Psoas muscle (tissue), 8 donors: ENCODE measurements around the gene ODC1. TPM values are rescaled to one million over a fixed set of nuclear protein-coding genes. Genes with fewer than 3 reads are reported as not detected.
"Not testable (repeated sequence)": the region's sequence is repeated elsewhere in the genome, so short reads cannot be mapped to it uniquely, and the experiment has no call there.

Experiments used
- ATAC-seq, 4 donors: fragments of 200-7000 bp; cut with Tn5 transposase; one replicate each; pipeline ENCODE4 v1.9.1; 2020; ENCODE audit warnings: moderate library complexity in 3 of 4, mild to moderate bottlenecking in 2 of 4
- DNase-seq, 2 donors: peaks; one replicate each; pipeline ENCODE4 v3.0.0-alpha.2; 2020
- H3K27ac ChIP-seq: fragments of 200-600 bp; one replicate; pipeline ENCODE4 v1.8.0; 2022
- H3K27me3 ChIP-seq, 3 donors: fragments of 200-600 bp in 1 of 3; one replicate each; pipeline versions ENCODE4 v1.6.1 to v1.8.0; 2013 to 2022; ENCODE audit warnings: low read length in 2 of 3, mild to moderate bottlenecking in 2 of 3, moderate library complexity in 1 of 3; ENCODE audit not compliant: insufficient read depth in 3 of 3
- H3K36me3 ChIP-seq, 2 donors: fragments of 200-600 bp in 1 of 2; one replicate each; pipeline versions ENCODE4 v1.6.1 to v1.8.0; 2013 to 2022; ENCODE audit warnings: low read depth in 1 of 2, mild to moderate bottlenecking in 1 of 2, moderate library complexity in 1 of 2; ENCODE audit not compliant: insufficient read depth in 1 of 2
- H3K4me1 ChIP-seq: fragments of 200-600 bp; one replicate; pipeline ENCODE4 v1.8.0; 2022
- H3K4me3 ChIP-seq: fragments of 200-600 bp; one replicate; pipeline ENCODE4 v1.8.0; 2022; ENCODE audit warnings: mild to moderate bottlenecking
- H3K9me3 ChIP-seq: fragments of 200-600 bp; one replicate; pipeline ENCODE4 v1.8.0; 2022
- CTCF ChIP-seq: fragments of 200-600 bp; IDR thresholded peaks from one replicate; pipeline ENCODE4 v1.8.0; 2022; ENCODE audit warnings: antibody characterized with exemption
- WGBS, 3 donors: extraction: QIAGEN DNeasy Blood & Tissue Kit; methylation state at CpG; one replicate each; pipeline versions ENCODE4 v1.1.6 to v1.1.7; 2013; 5-methylcytosine and 5-hydroxymethylcytosine counted together
- intact Hi-C, 2 donors: fragments of 100-400 bp; cut with DNase I; formaldehyde crosslinking; loops; one replicate each; pipeline versions ENCODE4 v1.11.0 to v1.14.2; 2022
- polyA plus RNA-seq, 3 donors: library from polyadenylated mRNA; stranded (reverse); fragments of 200-250 nt; gene quantifications; one replicate each; pipeline ENCODE4 v1.2.3, GENCODE V29; 2013
- total RNA-seq, 4 donors: library from RNA; stranded (reverse); fragmentation: NEBNext Ultra II Directional in 2 of 4; extraction: Animal tissue kit (Norgen Biotek cat#: 25700) in 2 of 4; gene quantifications; one replicate each; pipeline versions ENCODE4 v1.2.1 to v1.2.4, GENCODE V29; 2021 to 2023
- donor health status: healthy with polysubstance abuse.
- donor health status: DM: no; HTN: no; CAD: no; lungs with moderate emphysema.
- donor health status: Bipolar disorder and iron deficiency.
- donor health status: healthy.
- donor health status: DM: yes; HTN: yes; CAD: no.
- donor health status: DM: no; HTN: no; CAD: no.
- donor health status: DM: no; HTN: no; CAD: no.
- donor health status: DM: yes; HTN: yes; CAD: no.

Gene ODC1
- total and polyA plus RNA-seq, 7 donors = 56.8 to 226 (median 106) TPM

GRCh38 chr2:10444463-10444862, 3.7 kb downstream of the ODC1 start:
- no peaks in the 10 kb centered on the region for H3K27me3 ChIP-seq
- no peak for DNase-seq
- no peak overlapping the region for H3K27ac ChIP-seq
- WGBS, 3 donors = 82 to 89% (median 88%) methylated on average over 5 of the region's 5 CpGs
- H3K36me3 ChIP-seq = peaks cover 7 to 54% of the 10 kb centered on the region in 2 donors
- no peak for ATAC-seq
- TF ChIP-seq CTCF = no peak
- H3K9me3 ChIP-seq = no peaks in the 10 kb centered on the region
- H3K4me3 ChIP-seq = no peak overlapping the region
- peaks cover 10% of the 10 kb centered on the region for H3K4me1 ChIP-seq
- intact Hi-C loops = loop anchor here in 1 of 2 donors (10.0 kb wide), 1 partner anchor 1020 kb away; the partner anchor contains the start of genes CPSF3 and ITGB1BP1

GRCh38 chr2:10442469-10443126, 5.5 kb downstream of the ODC1 start:
- peak in 1 of 2 donors; percentile 12 for DNase-seq
- H3K4me1 ChIP-seq, H3K9me3 ChIP-seq, H3K4me3 ChIP-seq, H3K27me3 ChIP-seq, H3K27ac ChIP-seq, ATAC-seq: not testable (repeated sequence)
- H3K36me3 ChIP-seq = peaks cover 7 to 59% of the 10 kb centered on the region in 2 donors
- intact Hi-C loops = loop anchor here in 1 of 2 donors (10.0 kb wide), 1 partner anchor 1018 kb away; the partner anchor contains the start of genes CPSF3 and ITGB1BP1
- 85 to 93% (median 90%) methylated on average over 2 of the region's 2 CpGs for WGBS, 3 donors

GRCh38 chr2:10441948-10442347, 6.2 kb downstream of the ODC1 start:
- no peaks in the 10 kb centered on the region for H3K27me3 ChIP-seq
- DNase-seq (no peak), ATAC-seq (no peak)
- WGBS, 3 donors = 74 to 83% (median 75%) methylated on average over 8 of the region's 8 CpGs
- H3K4me3 ChIP-seq = no peak overlapping the region
- H3K27ac ChIP-seq = no peak overlapping the region
- H3K4me1 ChIP-seq = peaks cover 6% of the 10 kb centered on the region
- TF ChIP-seq CTCF = no peak
- intact Hi-C loops = loop anchor here in 1 of 2 donors (10.0 kb wide), 1 partner anchor 1017 kb away; the partner anchor contains the start of genes CPSF3 and ITGB1BP1
- peaks cover 7 to 59% of the 10 kb centered on the region in 2 donors for H3K36me3 ChIP-seq
- H3K9me3 ChIP-seq = no peaks in the 10 kb centered on the region

- no peak for ATAC-seq
- intact Hi-C loops = loop anchor here in 1 of 2 donors (10.0 kb wide), 1 partner anchor 1016 kb away; the partner anchor contains the start of genes CPSF3 and ITGB1BP1
- no peaks in the 10 kb centered on the region for H3K9me3 ChIP-seq
- no peaks in the 10 kb centered on the region for H3K27me3 ChIP-seq
- H3K36me3 ChIP-seq = peaks cover 7 to 59% of the 10 kb centered on the region in 2 donors
- DNase-seq = no peak
- no peak overlapping the region for H3K4me3 ChIP-seq
- 86 to 95% (median 93%) methylated on average over 6 of the region's 6 CpGs for WGBS, 3 donors
- TF ChIP-seq CTCF = no peak
- H3K4me1 ChIP-seq = peaks cover 4% of the 10 kb centered on the region
- no peak overlapping the region for H3K27ac ChIP-seq
Measured at GRCh38 chr2:10440736-10441135, 7.4 kb downstream of the ODC1 start.

- TF ChIP-seq CTCF = no peak
- Histone ChIP-seq H3K36me3 (peaks cover 7 to 59% of the 10 kb centered on the region in 2 donors), H3K27me3 (no peaks in the 10 kb centered on the region), H3K27ac (no peak overlapping the region), H3K4me3 (no peak overlapping the region), H3K4me1 (no peaks in the 10 kb centered on the region), H3K9me3 (no peaks in the 10 kb centered on the region)
- intact Hi-C loops = loop anchor here (5.0 to 10.0 kb wide), 3 partner anchors 368 to 1015 kb away; partner anchors contain the start of genes CPSF3 (in 1 of the 2) and ITGB1BP1 (in 1 of the 2)
- DNase-seq = no peak
- ATAC-seq = no peak
- 89 to 91% (median 90%) methylated on average over 8 of the region's 8 CpGs for WGBS, 3 donors
Measured at GRCh38 chr2:10439971-10440370, 8.2 kb downstream of the ODC1 start.
